ENCODE data around the gene VAMP5. TPM values are rescaled to one million over a fixed set of nuclear protein-coding genes. Genes with fewer than 3 reads are reported as not detected.
A peak's percentile ranks its signal among the peaks of the same experiment; 100 is the strongest.

VAMP5 gene
- total RNA-seq, 1 experiment from 2014 or later = 6.3 TPM

- TF ChIP-seq ZNF532 (CRISPR knock-in tag; IDR thresholded peaks at IDR 0.05; ENCODE audit: borderline replicate concordance) (no peak), RELA (CRISPR knock-in tag; IDR thresholded peaks at IDR 0.05; ENCODE audit: borderline replicate concordance) (no peak)
Observed at GRCh38 chr2:85534881-85535280, 49.4 kb upstream of the VAMP5 start (continued).

- Mint-ChIP-seq H3K4me1 (peaks cover 28% of the 10 kb centered on the region), H3K27me3 (ENCODE audit: low read depth) (no peaks in the 10 kb centered on the region), H3K36me3 (peaks cover 21% of the 10 kb centered on the region), H3K27ac (peak overlapping the region; percentile 68; the same call in 1 of the 2 replicates), H3K9me3 (no peaks in the 10 kb centered on the region), H3K4me3 (no peak overlapping the region)
- ChIA-PET CTCF (interaction anchor here (1.0 to 4.6 kb wide), 2 partner anchors 115 to 118 kb away, joined by 4 to 40 read pairs; partner anchors contain the start of gene SH2D6), POLR2A (interaction anchor here (3.2 to 5.7 kb wide), 2 partner anchors 24 to 123 kb away, joined by 19 to 36 read pairs; partner anchors contain the start of gene GGCX)
- DNase-seq (ENCODE audit: low spot score) = no peak
- TF ChIP-seq TCF7 (CRISPR knock-in tag; IDR thresholded peaks at IDR 0.05; ENCODE audit: low read depth) = no peak
- no peak for TF ChIP-seq SP1 (CRISPR knock-in tag; conservative IDR thresholded peaks at IDR 0.05)
- no peak for TF ChIP-seq ATF1 (CRISPR knock-in tag; IDR thresholded peaks at IDR 0.05)
- no peak for TF ChIP-seq SMAD3 (CRISPR knock-in tag; IDR thresholded peaks at IDR 0.05; ENCODE audit: borderline replicate concordance)
- no peak for ATAC-seq
Observed at GRCh38 chr2:85536479-85536878, 47.8 kb upstream of the VAMP5 start.

- peak; percentile 67 for ATAC-seq
- Mint-ChIP-seq H3K4me1 (peaks cover 42% of the 10 kb centered on the region), H3K27ac (peak overlapping the region; percentile 99), H3K9me3 (no peaks in the 10 kb centered on the region), H3K36me3 (peaks cover 34% of the 10 kb centered on the region), H3K4me3 (peak overlapping the region; percentile 97), H3K27me3 (ENCODE audit: low read depth) (no peaks in the 10 kb centered on the region)
- ChIA-PET POLR2A (interaction anchor here (0.6 to 5.7 kb wide), 27 partner anchors 9 to 183 kb away, joined by 3 to 54 read pairs (median 8); partner anchors contain the start of genes ELMOD3, GGCX, RETSAT and SH2D6), CTCF (interaction anchor here (0.7 to 4.6 kb wide), 15 partner anchors 8 to 152 kb away, joined by 3 to 40 read pairs (median 4); partner anchors contain the start of gene SH2D6)
- peak; percentile 66 for DNase-seq (ENCODE audit: low spot score)
- TF ChIP-seq ZNF532 (CRISPR knock-in tag; IDR thresholded peaks at IDR 0.05; ENCODE audit: borderline replicate concordance) (0 out of 2 replicates have a peak, but pooled peaks have one; percentile 24), PREB (CRISPR knock-in tag; IDR thresholded peaks at IDR 0.05; ENCODE audit: borderline replicate concordance) (0 out of 2 replicates have a peak, but pooled peaks have one; percentile 17), ZNF671 (CRISPR knock-in tag; IDR thresholded peaks at IDR 0.05) (0 out of 2 replicates have a peak, but pooled peaks have one; percentile 22), E2F4 (CRISPR knock-in tag; IDR thresholded peaks at IDR 0.05; ENCODE audit: borderline replicate concordance, low read depth) (no peak), HMGXB4 (CRISPR knock-in tag; IDR thresholded peaks at IDR 0.05) (peak; percentile 38; the same call in 1 of the 2 replicates), NFATC4 (CRISPR knock-in tag; IDR thresholded peaks at IDR 0.05) (0 out of 2 replicates have a peak, but pooled peaks have one; percentile 3), NR3C1 (CRISPR knock-in tag; conservative IDR thresholded peaks at IDR 0.05; ENCODE audit: low read depth) (no peak), PRRX2 (CRISPR knock-in tag; IDR thresholded peaks at IDR 0.05) (no peak), ATF2 (CRISPR knock-in tag; IDR thresholded peaks at IDR 0.05; ENCODE audit: borderline replicate concordance, low read depth) (no peak), SP1 (CRISPR knock-in tag; conservative IDR thresholded peaks at IDR 0.05) (0 out of 2 replicates have a peak, but pooled peaks have one; percentile 35)
Observed at GRCh38 chr2:85537600-85538506, 46.4 kb upstream of the VAMP5 start.
